ENCODE data around the gene MATN3. TPM values are rescaled to one million over a fixed set of nuclear protein-coding genes. Genes with fewer than 3 reads are reported as not detected.

MATN3 gene
- total RNA-seq, 1 donor from 2014 or later: 3.9 TPM

DNA sequence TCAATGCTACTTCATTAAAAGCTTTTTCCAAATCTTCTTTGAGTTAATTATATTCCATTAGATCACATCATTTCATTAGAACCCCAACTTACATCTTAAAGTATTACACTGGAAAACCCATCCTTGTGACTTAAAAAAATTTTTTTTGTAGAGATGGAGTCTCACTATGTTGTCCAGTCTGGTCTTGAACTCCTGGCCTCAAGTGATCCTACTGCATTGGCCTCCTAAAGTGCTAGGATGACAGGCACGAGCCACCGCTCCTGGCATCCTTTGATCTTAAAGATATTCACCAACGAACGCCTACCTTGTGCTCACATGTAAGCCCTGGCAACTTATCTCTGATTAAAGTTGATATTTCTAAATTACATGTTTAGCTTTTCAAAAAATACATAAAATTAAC lies 32.3 kb upstream of the MATN3 start:
- Histone ChIP-seq H3K9me3 (no peaks in the 10 kb centered on the region), H3K27ac (no peak overlapping the region), H3K36me3 (peaks cover 0 to 9% of the 10 kb centered on the region in 2 donors), H3K4me1 (peaks cover 83% of the 10 kb centered on the region), H3K4me3 (no peak overlapping the region), H3K27me3 (no peaks in the 10 kb centered on the region)
- DNase-seq (ENCODE audit: extremely low spot score in 2 of 2): no peak
- no peak for TF ChIP-seq POLR2A (IDR thresholded peaks at IDR 0.05)
- intact Hi-C loops (cut with DNase I): no loop called here

DNA sequence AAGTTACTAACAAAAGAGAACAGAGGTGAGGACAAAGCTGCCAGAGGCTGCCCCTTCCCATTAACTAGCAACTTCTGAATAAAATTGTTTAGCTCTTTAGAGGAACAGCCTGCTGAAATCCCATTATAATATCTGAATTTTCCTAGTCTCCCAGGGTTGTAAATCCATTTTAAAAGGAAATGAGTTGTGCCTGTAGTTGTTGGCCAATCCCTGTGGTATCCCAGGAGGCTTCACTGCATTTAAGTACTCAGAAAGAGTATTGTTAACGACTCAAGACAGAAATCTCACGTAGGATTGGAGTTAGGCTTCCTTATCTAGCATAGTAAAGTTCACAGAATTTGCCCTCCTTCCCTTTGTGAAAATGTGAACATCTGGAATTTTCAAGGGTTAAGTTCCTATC lies 30.1 kb upstream of the MATN3 start:
- H3K4me3 ChIP-seq: no peak overlapping the region
- H3K27ac ChIP-seq: no peak overlapping the region
- intact Hi-C loops (cut with DNase I): no loop called here

DNA sequence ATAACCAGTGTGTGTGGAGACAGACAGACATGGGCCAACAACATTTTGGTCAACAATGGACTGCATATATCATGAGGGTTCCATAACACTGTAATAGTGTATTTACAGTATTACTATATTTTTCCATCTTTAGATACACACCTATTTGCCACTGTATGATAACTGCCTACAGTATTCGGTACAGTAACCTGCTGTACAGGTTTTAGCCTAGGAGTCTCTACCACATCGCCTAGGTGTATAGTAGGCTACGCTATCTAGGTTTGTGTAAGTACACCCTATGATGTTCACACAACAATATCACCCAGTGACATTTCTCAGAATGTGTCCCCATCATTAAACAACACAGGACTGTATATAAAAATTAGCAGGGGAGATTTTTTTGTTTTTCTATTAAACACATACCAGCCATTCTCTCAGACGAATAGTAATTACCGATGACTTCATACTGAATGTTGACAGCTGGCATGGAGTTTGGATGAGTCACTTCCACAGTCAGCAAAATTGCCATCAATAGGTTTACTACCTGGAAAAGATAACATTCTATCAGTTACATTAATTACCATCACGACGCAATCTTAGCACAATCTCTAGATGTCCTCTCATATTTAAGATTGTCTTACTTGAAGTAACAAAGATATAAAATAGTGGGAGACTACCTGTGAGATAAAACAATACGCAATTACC lies 28.2 kb upstream of the MATN3 start:
- no peak for DNase-seq (ENCODE audit: extremely low spot score in 2 of 2)
- Histone ChIP-seq H3K36me3 (peaks cover 4 to 50% of the 10 kb centered on the region in 2 donors), H3K4me1 (peaks cover 97% of the 10 kb centered on the region), H3K4me3 (no peak overlapping the region), H3K9me3 (no peaks in the 10 kb centered on the region), H3K27ac (no peak overlapping the region), H3K27me3 (no peaks in the 10 kb centered on the region)
- TF ChIP-seq POLR2A (IDR thresholded peaks at IDR 0.05) (no peak), POLR2AphosphoS5 (IDR thresholded peaks at IDR 0.05; ENCODE audit: insufficient read depth in 1 of 2, low read depth in 1 of 2) (no peak)
- TF ChIP-seq, protein P1, sequence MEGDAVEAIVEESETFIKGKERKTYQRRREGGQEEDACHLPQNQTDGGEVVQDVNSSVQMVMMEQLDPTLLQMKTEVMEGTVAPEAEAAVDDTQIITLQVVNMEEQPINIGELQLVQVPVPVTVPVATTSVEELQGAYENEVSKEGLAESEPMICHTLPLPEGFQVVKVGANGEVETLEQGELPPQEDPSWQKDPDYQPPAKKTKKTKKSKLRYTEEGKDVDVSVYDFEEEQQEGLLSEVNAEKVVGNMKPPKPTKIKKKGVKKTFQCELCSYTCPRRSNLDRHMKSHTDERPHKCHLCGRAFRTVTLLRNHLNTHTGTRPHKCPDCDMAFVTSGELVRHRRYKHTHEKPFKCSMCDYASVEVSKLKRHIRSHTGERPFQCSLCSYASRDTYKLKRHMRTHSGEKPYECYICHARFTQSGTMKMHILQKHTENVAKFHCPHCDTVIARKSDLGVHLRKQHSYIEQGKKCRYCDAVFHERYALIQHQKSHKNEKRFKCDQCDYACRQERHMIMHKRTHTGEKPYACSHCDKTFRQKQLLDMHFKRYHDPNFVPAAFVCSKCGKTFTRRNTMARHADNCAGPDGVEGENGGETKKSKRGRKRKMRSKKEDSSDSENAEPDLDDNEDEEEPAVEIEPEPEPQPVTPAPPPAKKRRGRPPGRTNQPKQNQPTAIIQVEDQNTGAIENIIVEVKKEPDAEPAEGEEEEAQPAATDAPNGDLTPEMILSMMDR (IDR thresholded peaks at IDR 0.05): no peak
- intact Hi-C loops (cut with DNase I): no loop called here

More for the DNA sequence above, 30.1 kb upstream of the MATN3 start:
- Histone ChIP-seq H3K9me3 (no peaks in the 10 kb centered on the region), H3K27me3 (no peaks in the 10 kb centered on the region), H3K36me3 (peaks cover 4 to 31% of the 10 kb centered on the region in 2 donors), H3K4me1 (peaks cover 85% of the 10 kb centered on the region)
- no peak for DNase-seq (ENCODE audit: extremely low spot score in 2 of 2)
- TF ChIP-seq POLR2A (IDR thresholded peaks at IDR 0.05) (no peak), POLR2AphosphoS5 (IDR thresholded peaks at IDR 0.05; ENCODE audit: insufficient read depth in 1 of 2, low read depth in 1 of 2) (no peak)
- TF ChIP-seq, protein P1 (IDR thresholded peaks at IDR 0.05): no peak

DNA sequence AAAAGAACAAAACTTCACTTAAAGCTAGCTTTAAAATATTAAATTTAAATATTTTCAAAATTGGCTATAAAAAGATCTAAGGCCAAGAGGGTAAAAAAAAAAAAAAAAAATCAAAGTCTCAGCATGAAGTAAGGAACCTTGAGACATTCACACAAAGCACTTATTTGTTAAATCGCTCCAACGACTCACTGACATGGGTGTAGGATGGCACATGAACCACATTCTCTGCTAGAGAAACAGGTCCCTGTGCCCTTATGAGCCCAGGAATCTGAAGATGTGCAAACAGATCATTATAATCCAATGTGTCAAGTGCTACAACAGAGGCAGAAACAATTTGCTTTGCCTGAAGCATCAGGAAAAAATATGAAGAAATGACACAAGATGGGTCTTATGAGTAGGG lies 25.2 kb upstream of the MATN3 start:
- H3K36me3 ChIP-seq: peaks cover 4 to 80% of the 10 kb centered on the region in 2 donors
- H3K9me3 ChIP-seq: no peaks in the 10 kb centered on the region
- H3K4me1 ChIP-seq: peaks cover 72% of the 10 kb centered on the region
- intact Hi-C loops (cut with DNase I): no loop called here
- TF ChIP-seq POLR2A (IDR thresholded peaks at IDR 0.05) (no peak), POLR2AphosphoS5 (IDR thresholded peaks at IDR 0.05; ENCODE audit: insufficient read depth in 1 of 2, low read depth in 1 of 2) (no peak)
- TF ChIP-seq, protein P1 (IDR thresholded peaks at IDR 0.05): no peak
- H3K27me3 ChIP-seq: no peaks in the 10 kb centered on the region
- no peak for DNase-seq (ENCODE audit: extremely low spot score in 2 of 2)
- no peak overlapping the region for H3K4me3 ChIP-seq
- no peak overlapping the region for H3K27ac ChIP-seq

DNA sequence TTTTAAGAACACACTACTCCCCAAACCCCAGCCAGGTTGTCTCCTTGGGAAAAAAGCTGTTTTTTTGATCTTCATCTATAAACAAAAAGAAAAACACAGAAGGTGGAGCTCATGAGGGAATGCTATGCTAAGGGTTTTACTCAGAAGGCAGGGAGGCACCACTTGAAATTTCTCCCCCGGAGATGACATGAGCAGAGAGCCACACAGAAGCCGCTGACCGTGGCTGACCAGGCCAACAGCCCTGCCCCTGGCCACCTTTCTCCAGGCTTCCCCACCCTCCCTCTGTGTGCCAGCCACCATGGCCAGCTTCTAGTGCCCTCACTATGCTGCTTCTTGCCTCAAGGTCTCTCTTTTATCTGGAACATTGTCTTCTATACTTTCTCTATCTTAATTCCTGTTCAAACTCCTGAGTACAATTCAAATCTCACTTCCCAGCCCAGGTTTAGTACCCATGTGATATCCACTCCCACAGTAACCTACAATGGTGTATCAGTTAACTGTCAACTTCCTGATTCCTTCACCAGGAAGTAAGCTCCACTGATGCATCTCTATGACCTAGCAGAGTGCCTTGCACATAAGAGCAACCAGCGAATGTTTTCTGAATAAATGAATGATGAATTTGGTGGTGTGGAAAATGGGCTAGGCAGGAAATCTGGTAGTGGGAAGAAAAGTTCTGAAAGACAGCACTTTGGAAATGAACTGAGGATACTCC lies 23.6 kb upstream of the MATN3 start:
- Histone ChIP-seq H3K4me3 (no peak overlapping the region), H3K27ac (no peak overlapping the region), H3K36me3 (peaks cover 4 to 95% of the 10 kb centered on the region in 2 donors), H3K27me3 (no peaks in the 10 kb centered on the region), H3K4me1 (peaks cover 56% of the 10 kb centered on the region), H3K9me3 (no peaks in the 10 kb centered on the region)
- no peak for DNase-seq (ENCODE audit: extremely low spot score in 2 of 2)
- no peak for TF ChIP-seq POLR2A (IDR thresholded peaks at IDR 0.05)
- no peak for TF ChIP-seq POLR2AphosphoS5 (IDR thresholded peaks at IDR 0.05; ENCODE audit: insufficient read depth in 1 of 2, low read depth in 1 of 2)
- TF ChIP-seq, protein P1 (IDR thresholded peaks at IDR 0.05): no peak
- intact Hi-C loops (cut with DNase I): no loop called here
